Activated B cell treated with CpG ODN at 0.5 μM for 24 hours (primary cell): ENCODE data around the gene CTBP1. TPM values are rescaled to one million over a fixed set of nuclear protein-coding genes. Genes with fewer than 3 reads are reported as not detected.
"Not testable (repeated sequence)": the region's sequence is repeated elsewhere in the genome, so short reads cannot be mapped to it uniquely, and the experiment has no call there.

Source experiments
- ATAC-seq: fragments of 200-7000 bp; cut with Tn5 transposase; one replicate; pipeline ENCODE4 v1.10.0; 2021; ENCODE audit warnings: low read depth, mild to moderate bottlenecking, moderate library complexity
- CTCF ChIA-PET: fragments of 350-600 bp; sonication (Branson Sonifier 250); formaldehyde crosslinking; loops from one replicate; lab custom pipeline; 2021; ENCODE audit warnings: antibody characterized with exemption; lab: Charles Lee
- POLR2A ChIA-PET: fragments of 350-600 bp; sonication (Branson Sonifier 250); formaldehyde crosslinking; loops from one replicate; lab custom pipeline; 2021; ENCODE audit warnings: antibody characterized with exemption; lab: Charles Lee
- DNase-seq: peaks from one replicate; pipeline ENCODE4 v3.0.0; 2022
- H3K27ac Mint-ChIP-seq: one replicate; pipeline ENCODE4 v1.8.0; 2020; ENCODE audit warnings: mixed read lengths
- H3K27me3 Mint-ChIP-seq: one replicate; pipeline ENCODE4 v1.8.0; 2021; ENCODE audit warnings: mixed read lengths
- H3K36me3 Mint-ChIP-seq: one replicate; pipeline ENCODE4 v1.8.0; 2021; ENCODE audit warnings: low read depth, mixed read lengths
- H3K4me1 Mint-ChIP-seq: one replicate; pipeline ENCODE4 v1.8.0; 2021; ENCODE audit warnings: mixed read lengths
- H3K4me3 Mint-ChIP-seq: one replicate; pipeline ENCODE4 v1.8.0; 2020; ENCODE audit warnings: mild to moderate bottlenecking, mixed read lengths
- H3K9me3 Mint-ChIP-seq: one replicate; pipeline ENCODE4 v1.8.0; 2020; ENCODE audit warnings: mixed read lengths
- intact Hi-C: fragments of 100-400 bp; cut with micrococcal nuclease; formaldehyde crosslinking; loops from one replicate; pipeline ENCODE4 v1.15.1; 2024
- total RNA-seq: library from RNA; stranded (reverse); gene quantifications from 2 replicates; pipeline ENCODE4 v1.2.3, GENCODE V29; 2022
- TF ChIP-seq, protein P1 (sequence below): fragments of 200-600 bp; IDR thresholded peaks from one replicate; pipeline ENCODE4 v1.8.0; 2022; ENCODE audit warnings: antibody characterized with exemption, mild to moderate bottlenecking

CTBP1 gene
- total RNA-seq, 1 donor from 2014 or later: 175 TPM

DNA sequence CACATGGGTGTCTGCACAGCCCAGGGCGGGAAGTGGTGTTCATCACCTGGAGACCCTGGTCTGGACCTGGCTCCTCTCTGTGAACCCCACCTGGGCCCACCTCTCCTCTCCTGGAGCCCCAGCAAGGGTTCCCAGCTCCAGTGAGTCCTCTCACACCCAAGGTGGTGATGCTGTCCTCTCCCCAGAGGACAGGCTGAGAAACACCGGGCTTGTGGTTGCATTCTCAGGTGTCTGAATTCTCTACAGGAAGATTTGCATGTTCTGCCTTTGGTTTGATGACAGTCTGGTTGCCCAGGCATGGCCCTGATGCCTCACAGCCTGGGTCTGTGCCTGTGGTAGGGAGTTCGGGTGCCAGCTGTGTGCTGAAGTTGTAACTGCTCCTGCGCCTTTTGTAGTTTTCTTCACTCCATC lies 44.6 kb upstream of the CTBP1 start:
- ChIA-PET POLR2A (no interaction called here), CTCF (no interaction called here)
- Mint-ChIP-seq H3K9me3 (no peaks in the 10 kb centered on the region), H3K27ac (peak overlapping the region; percentile 10), H3K4me3 (peak overlapping the region; percentile 33), H3K36me3 (peaks cover 23% of the 10 kb centered on the region), H3K4me1 (peaks cover 58% of the 10 kb centered on the region), H3K27me3 (no peaks in the 10 kb centered on the region)
- intact Hi-C loops: no loop called here
- no peak for DNase-seq
- TF ChIP-seq, protein P1, sequence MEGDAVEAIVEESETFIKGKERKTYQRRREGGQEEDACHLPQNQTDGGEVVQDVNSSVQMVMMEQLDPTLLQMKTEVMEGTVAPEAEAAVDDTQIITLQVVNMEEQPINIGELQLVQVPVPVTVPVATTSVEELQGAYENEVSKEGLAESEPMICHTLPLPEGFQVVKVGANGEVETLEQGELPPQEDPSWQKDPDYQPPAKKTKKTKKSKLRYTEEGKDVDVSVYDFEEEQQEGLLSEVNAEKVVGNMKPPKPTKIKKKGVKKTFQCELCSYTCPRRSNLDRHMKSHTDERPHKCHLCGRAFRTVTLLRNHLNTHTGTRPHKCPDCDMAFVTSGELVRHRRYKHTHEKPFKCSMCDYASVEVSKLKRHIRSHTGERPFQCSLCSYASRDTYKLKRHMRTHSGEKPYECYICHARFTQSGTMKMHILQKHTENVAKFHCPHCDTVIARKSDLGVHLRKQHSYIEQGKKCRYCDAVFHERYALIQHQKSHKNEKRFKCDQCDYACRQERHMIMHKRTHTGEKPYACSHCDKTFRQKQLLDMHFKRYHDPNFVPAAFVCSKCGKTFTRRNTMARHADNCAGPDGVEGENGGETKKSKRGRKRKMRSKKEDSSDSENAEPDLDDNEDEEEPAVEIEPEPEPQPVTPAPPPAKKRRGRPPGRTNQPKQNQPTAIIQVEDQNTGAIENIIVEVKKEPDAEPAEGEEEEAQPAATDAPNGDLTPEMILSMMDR: no peak
- no peak for ATAC-seq

GRCh38 chr4:1292703-1293011 lies 43.7 kb upstream of the CTBP1 start:
- H3K27me3 Mint-ChIP-seq, ATAC-seq, intact Hi-C loops, H3K9me3 Mint-ChIP-seq, H3K4me3 Mint-ChIP-seq, DNase-seq, H3K27ac Mint-ChIP-seq, POLR2A ChIA-PET: not testable (repeated sequence)
- peaks cover 15% of the 10 kb centered on the region for H3K36me3 Mint-ChIP-seq
- peaks cover 60% of the 10 kb centered on the region for H3K4me1 Mint-ChIP-seq
- CTCF ChIA-PET: interaction anchor here (0.7 kb wide), 1 partner anchor 256 kb away, joined by 3 read pairs; no protein-coding TSS in a partner anchor

DNA sequence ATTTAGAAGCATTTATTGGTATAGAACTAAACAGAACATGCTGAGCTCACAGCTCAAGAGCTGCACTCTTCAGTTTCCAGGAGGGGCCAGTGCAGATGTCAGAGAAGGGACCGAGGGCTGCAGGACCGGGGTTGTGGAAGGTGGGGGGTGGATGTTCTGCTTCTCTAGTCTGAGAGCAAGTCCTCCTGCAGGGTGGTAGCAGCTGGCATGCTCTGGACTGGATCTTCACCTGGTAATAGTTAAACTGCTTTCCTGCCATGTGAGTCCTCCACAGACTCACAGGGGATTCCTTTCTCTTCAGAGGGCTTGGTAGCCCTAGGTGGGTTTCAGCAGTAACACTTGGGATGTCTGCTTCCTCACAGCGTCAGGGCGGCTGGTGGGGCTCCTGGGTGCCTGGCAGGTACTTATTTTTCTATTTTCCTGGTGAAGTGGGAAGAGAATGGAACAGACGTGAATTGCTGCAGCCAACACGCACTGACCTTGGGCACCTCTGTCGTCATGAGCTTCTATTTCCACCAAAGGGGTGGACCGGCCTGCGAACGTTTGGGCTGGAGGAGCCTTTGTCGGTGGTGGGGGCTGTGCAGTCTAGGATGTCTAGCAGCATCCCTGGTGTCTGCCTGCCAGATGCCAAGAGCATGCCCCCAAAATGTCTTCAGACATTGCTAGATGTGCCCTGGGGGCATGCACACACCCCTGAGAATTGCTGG lies 43.2 kb upstream of the CTBP1 start:
- DNase-seq (no peak), ATAC-seq (no peak)
- peak overlapping the region; percentile 28 for H3K4me3 Mint-ChIP-seq
- POLR2A ChIA-PET: interaction anchor here (0.7 to 3.1 kb wide), 2 partner anchors 43 to 508 kb away, joined by 3 to 32 read pairs; partner anchors contain the start of gene CTBP1
- peak overlapping the region; percentile 42 for H3K27ac Mint-ChIP-seq
- CTCF ChIA-PET: no interaction called here
- H3K4me1 Mint-ChIP-seq: peaks cover 60% of the 10 kb centered on the region
- TF ChIP-seq, protein P1: no peak
- peaks cover 11% of the 10 kb centered on the region for H3K36me3 Mint-ChIP-seq
- intact Hi-C loops: no loop called here
- H3K9me3 Mint-ChIP-seq: no peaks in the 10 kb centered on the region
- no peaks in the 10 kb centered on the region for H3K27me3 Mint-ChIP-seq

DNA sequence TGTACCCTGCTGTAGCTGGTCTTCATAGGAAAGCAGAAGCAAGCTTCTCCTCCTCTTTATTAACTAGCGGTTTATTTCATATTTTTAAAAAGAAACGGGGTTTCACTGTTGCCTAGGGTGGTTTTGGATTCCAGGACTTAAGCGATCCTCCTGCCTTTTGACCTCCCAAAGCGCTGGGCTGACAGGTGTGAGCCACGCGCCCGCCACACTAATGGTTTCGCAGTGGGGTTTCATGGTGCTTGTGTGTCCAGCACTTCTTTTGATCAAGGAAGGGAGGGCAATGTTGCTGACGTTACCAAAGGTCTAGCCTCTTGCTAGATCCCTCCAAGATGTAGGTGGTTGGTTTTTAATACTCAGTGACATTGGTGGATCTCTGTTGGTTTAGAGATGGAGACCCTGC lies 42.2 kb upstream of the CTBP1 start:
- TF ChIP-seq, protein P1: no peak
- Mint-ChIP-seq H3K36me3 (peaks cover 5% of the 10 kb centered on the region), H3K27ac (peak overlapping the region; percentile 65), H3K4me1 (peaks cover 54% of the 10 kb centered on the region), H3K4me3 (peak overlapping the region; percentile 90), H3K27me3 (no peaks in the 10 kb centered on the region), H3K9me3 (peaks cover 4% of the 10 kb centered on the region)
- POLR2A ChIA-PET: interaction anchor here (1.2 to 3.3 kb wide), 5 partner anchors 18 to 72 kb away, joined by 3 to 32 read pairs (median 12); partner anchors contain the start of genes CTBP1 and UVSSA
- intact Hi-C loops: no loop called here
- DNase-seq (no peak), ATAC-seq (no peak)
- CTCF ChIA-PET: no interaction called here

GRCh38 chr4:1290165-1290977 lies 41.4 kb upstream of the CTBP1 start:
- no peak for ATAC-seq
- no peak for DNase-seq
- peaks cover 53% of the 10 kb centered on the region for H3K4me1 Mint-ChIP-seq

More at GRCh38 chr4:1290165-1290977, 41.4 kb upstream of the CTBP1 start:
- intact Hi-C loops: no loop called here
- no peaks in the 10 kb centered on the region for H3K27me3 Mint-ChIP-seq
- peak overlapping the region; percentile 90 for H3K4me3 Mint-ChIP-seq
- CTCF ChIA-PET: interaction anchor here (1.2 kb wide), 1 partner anchor 40 kb away, joined by 3 read pairs; no protein-coding TSS in a partner anchor
- peak overlapping the region; percentile 65 for H3K27ac Mint-ChIP-seq
- H3K9me3 Mint-ChIP-seq: peaks cover 4% of the 10 kb centered on the region
- TF ChIP-seq, protein P1: no peak
- POLR2A ChIA-PET: interaction anchor here (0.6 to 3.3 kb wide), 8 partner anchors 19 to 153 kb away, joined by 3 to 32 read pairs (median 7); partner anchors contain the start of genes CTBP1 and UVSSA
- peaks cover 5% of the 10 kb centered on the region for H3K36me3 Mint-ChIP-seq
